Pancreas (tissue), 10 donors: ENCODE results near the gene CLN6. TPM values are rescaled to one million over a fixed set of nuclear protein-coding genes. Genes with fewer than 3 reads are reported as not detected.
"Not testable (repeated sequence)": the region's sequence is repeated elsewhere in the genome, so short reads cannot be mapped to it uniquely, and the experiment has no call there.

Experiments
- ATAC-seq, 4 donors: fragments of 200-7000 bp; cut with Tn5 transposase; one replicate each; pipeline versions ENCODE4 v1.8.0 to v1.9.1; 2020; ENCODE audit warnings: mild to moderate bottlenecking in 4 of 4, moderate library complexity in 4 of 4
- DNase-seq, 6 donors: peaks; one replicate each; pipeline ENCODE4 v3.0.0-alpha.2; 2020
- FAIRE-seq: peaks from 2 replicates; lab custom pipeline; 2012; peaks lifted over from hg19 to GRCh38; lab: Jason Lieb, UNC
- H3K27ac ChIP-seq, 4 donors: fragments of 200-600 bp; sonication (generic); 1 replicate in 3 of 4; 2 replicates in 1 of 4; pipeline versions ENCODE4 v1.5.0 to v1.8.0; 2020
- H3K27me3 ChIP-seq, 4 donors: fragments of 200-600 bp; one replicate each; pipeline ENCODE4 v1.8.0; 2021
- H3K36me3 ChIP-seq, 3 donors: fragments of 200-600 bp; sonication (generic) in 1 of 3; one replicate each; pipeline versions ENCODE4 v1.5.0 to v1.8.0; 2020 to 2021
- H3K4me1 ChIP-seq, 3 donors: fragments of 200-600 bp; one replicate each; pipeline ENCODE4 v1.8.0; 2021
- H3K4me3 ChIP-seq, 4 donors: fragments of 200-600 bp; sonication (generic) in 2 of 4; one replicate each; pipeline versions ENCODE4 v1.5.0 to v1.8.0; 2020 to 2021
- H3K9me3 ChIP-seq, 4 donors: fragments of 200-600 bp; one replicate each; pipeline ENCODE4 v1.8.0; 2021
- WGBS, 2 donors: extraction: QIAGEN DNeasy Blood & Tissue Kit; methylation state at CpG; one replicate each; pipeline ENCODE4 v1.1.7; 2013; 5-methylcytosine and 5-hydroxymethylcytosine counted together
- intact Hi-C, 3 donors: fragments of 100-400 bp; cut with DNase I; formaldehyde crosslinking; loops; one replicate each; pipeline versions ENCODE4 v1.11.1 to v1.14.2; 2022
- polyA plus RNA-seq, 2 donors: library from polyadenylated mRNA; stranded (reverse); fragments of 200-250 nt; gene quantifications; one replicate each; pipeline ENCODE4 v1.2.3, GENCODE V29; 2013
- total RNA-seq, 6 donors: library from RNA; stranded (reverse); fragmentation: NEBNext Ultra II Directional in 4 of 6; extraction: Animal tissue kit (Norgen Biotek cat#: 25700) in 4 of 6; gene quantifications; one replicate each; pipeline versions ENCODE4 v1.2.1 to v1.2.4, GENCODE V29; 2021 to 2023
- TF ChIP-seq, protein P1 (sequence below), 4 donors: fragments of 200-600 bp; sonication (generic) in 3 of 4; IDR thresholded peaks; one replicate each; pipeline versions ENCODE4 v1.5.0 to v1.8.0; 2021; ENCODE audit warnings: antibody characterized with exemption in 4 of 4
- donor health status: healthy with polysubstance abuse.
- donor health status: DM: no; HTN: no; CAD: no; lungs with moderate emphysema.
- donor health status: DM: no; HTN: no; CAD: no.
- donor health status: control.
- donor health status: control.
- donor health status: Bipolar disorder and iron deficiency.
- donor health status: DM: yes; HTN: yes; CAD: no.
- donor health status: DM: no; HTN: no; CAD: no.
- donor health status: DM: no; HTN: no; CAD: no.
- donor health status: DM: yes; HTN: yes; CAD: no.

Gene CLN6
- total and polyA plus RNA-seq, 8 donors, result 10.6 to 23.3 (median 13.6) TPM

- 85 to 88% methylated on average over 3 of the region's 3 CpGs for WGBS, 2 donors
- Histone ChIP-seq H3K27ac (no peak overlapping the region), H3K4me1 (peaks cover 0 to 8% (median 3%) of the 10 kb centered on the region in 3 donors), H3K9me3 (no peaks in the 10 kb centered on the region), H3K4me3 (no peak overlapping the region), H3K36me3 (no peaks in the 10 kb centered on the region), H3K27me3 (no peaks in the 10 kb centered on the region)
- FAIRE-seq (no peak), ATAC-seq (no peak), DNase-seq (no peak)
- TF ChIP-seq, protein P1, sequence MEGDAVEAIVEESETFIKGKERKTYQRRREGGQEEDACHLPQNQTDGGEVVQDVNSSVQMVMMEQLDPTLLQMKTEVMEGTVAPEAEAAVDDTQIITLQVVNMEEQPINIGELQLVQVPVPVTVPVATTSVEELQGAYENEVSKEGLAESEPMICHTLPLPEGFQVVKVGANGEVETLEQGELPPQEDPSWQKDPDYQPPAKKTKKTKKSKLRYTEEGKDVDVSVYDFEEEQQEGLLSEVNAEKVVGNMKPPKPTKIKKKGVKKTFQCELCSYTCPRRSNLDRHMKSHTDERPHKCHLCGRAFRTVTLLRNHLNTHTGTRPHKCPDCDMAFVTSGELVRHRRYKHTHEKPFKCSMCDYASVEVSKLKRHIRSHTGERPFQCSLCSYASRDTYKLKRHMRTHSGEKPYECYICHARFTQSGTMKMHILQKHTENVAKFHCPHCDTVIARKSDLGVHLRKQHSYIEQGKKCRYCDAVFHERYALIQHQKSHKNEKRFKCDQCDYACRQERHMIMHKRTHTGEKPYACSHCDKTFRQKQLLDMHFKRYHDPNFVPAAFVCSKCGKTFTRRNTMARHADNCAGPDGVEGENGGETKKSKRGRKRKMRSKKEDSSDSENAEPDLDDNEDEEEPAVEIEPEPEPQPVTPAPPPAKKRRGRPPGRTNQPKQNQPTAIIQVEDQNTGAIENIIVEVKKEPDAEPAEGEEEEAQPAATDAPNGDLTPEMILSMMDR (IDR thresholded peaks at IDR 0.05), result no peak
- intact Hi-C loops, result no loop called here
Measured at GRCh38 chr15:68224546-68225250, 4.8 kb downstream of the CLN6 start.

- WGBS, 2 donors, result 65 to 83% methylated on average over 3 of the region's 3 CpGs
- TF ChIP-seq, protein P1 (IDR thresholded peaks at IDR 0.05), result no peak
- Histone ChIP-seq H3K27me3 (no peaks in the 10 kb centered on the region), H3K27ac (no peak overlapping the region), H3K4me1 (peaks cover 0 to 8% (median 3%) of the 10 kb centered on the region in 3 donors), H3K9me3 (no peaks in the 10 kb centered on the region), H3K36me3 (no peaks in the 10 kb centered on the region), H3K4me3 (no peak overlapping the region)
- FAIRE-seq (no peak), DNase-seq (no peak), ATAC-seq (no peak)
- intact Hi-C loops, result no loop called here
Measured at GRCh38 chr15:68224108-68224507, 5.4 kb downstream of the CLN6 start.

GRCh38 chr15:68223171-68223570 is 6.4 kb downstream of the CLN6 start:
- DNase-seq (no peak), FAIRE-seq (no peak), ATAC-seq (no peak)
- H3K27ac ChIP-seq, result no peak overlapping the region
- TF ChIP-seq, protein P1 (IDR thresholded peaks at IDR 0.05), result no peak
- no peaks in the 10 kb centered on the region for H3K9me3 ChIP-seq
- peaks cover 0 to 3% (median under 1%) of the 10 kb centered on the region in 3 donors for H3K4me1 ChIP-seq
- no peaks in the 10 kb centered on the region for H3K27me3 ChIP-seq
- no peaks in the 10 kb centered on the region for H3K36me3 ChIP-seq
- 90 to 95% methylated on average over 6 of the region's 6 CpGs for WGBS, 2 donors
- no peak overlapping the region for H3K4me3 ChIP-seq
- intact Hi-C loops, result no loop called here

DNA sequence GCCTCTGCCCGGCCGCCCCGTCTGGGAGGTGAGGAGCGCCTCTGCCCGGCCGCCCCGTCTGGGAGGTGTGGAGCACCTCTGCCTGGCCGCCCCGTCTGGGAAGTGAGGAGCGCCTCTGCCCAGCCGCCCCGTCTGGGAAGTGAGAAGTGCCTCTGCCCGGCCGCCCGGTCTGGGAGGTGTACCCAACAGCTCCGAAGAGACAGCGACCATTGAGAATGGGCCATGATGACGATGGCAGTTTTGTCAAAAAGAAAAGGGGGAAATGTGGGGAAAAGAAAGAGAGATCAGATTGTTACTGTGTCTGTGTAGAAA is 7.1 kb downstream of the CLN6 start:
- H3K27ac ChIP-seq, H3K9me3 ChIP-seq, H3K4me1 ChIP-seq, H3K27me3 ChIP-seq, intact Hi-C loops, H3K4me3 ChIP-seq, H3K36me3 ChIP-seq, FAIRE-seq, ATAC-seq, DNase-seq: not testable (repeated sequence)
- 91 to 94% methylated on average over 18 of the region's 18 CpGs for WGBS, 2 donors

- DNase-seq, ATAC-seq, H3K27me3 ChIP-seq, H3K4me3 ChIP-seq, H3K9me3 ChIP-seq, H3K27ac ChIP-seq, H3K36me3 ChIP-seq, H3K4me1 ChIP-seq, intact Hi-C loops, FAIRE-seq: not testable (repeated sequence)
- WGBS, 2 donors, result 88 to 92% methylated on average over 46 to 55 of the region's 55 CpGs
Measured at GRCh38 chr15:68221530-68222431, 7.7 kb downstream of the CLN6 start.
